HUES6 (cell line): Measurements from ENCODE around the gene HELZ.
"Not testable (repeated sequence)": the region's sequence is repeated elsewhere in the genome, so short reads cannot be mapped to it uniquely, and the experiment has no call there.

Experiments used
- H3K27ac ChIP-seq: 2 replicates; pipeline ENCODE4 v1.7.0; 2013; ENCODE audit warnings: low read depth, mild to moderate bottlenecking, low read length, inconsistent platforms
- H3K27me3 ChIP-seq: 2 replicates; pipeline ENCODE4 v1.6.1; 2013; ENCODE audit warnings: low read length; ENCODE audit not compliant: control insufficient read depth, insufficient read depth
- H3K36me3 ChIP-seq: 2 replicates; pipeline ENCODE4 v1.6.1; 2013; ENCODE audit warnings: low read length; ENCODE audit not compliant: control insufficient read depth, insufficient read depth
- H3K4me1 ChIP-seq: 2 replicates; pipeline ENCODE4 v1.6.1; 2013; ENCODE audit warnings: low read length; ENCODE audit not compliant: control insufficient read depth, insufficient read depth
- H3K4me3 ChIP-seq: 2 replicates; pipeline ENCODE4 v1.5.1; 2013; ENCODE audit warnings: low read depth, low read length
- H3K9ac ChIP-seq: one replicate; pipeline ENCODE4 v1.6.1; 2013; ENCODE audit warnings: mild to moderate bottlenecking, low read length
- H3K9me3 ChIP-seq: 2 replicates; pipeline ENCODE4 v1.6.1; 2013; ENCODE audit warnings: low read depth, low read length; ENCODE audit not compliant: control insufficient read depth, insufficient read depth

Gene HELZ

GRCh38 chr17:67111808-67112207, 133.2 kb downstream of the HELZ start:
- H3K36me3 ChIP-seq = peaks cover 48% of the 10 kb centered on the region
- no peak overlapping the region for H3K9ac ChIP-seq
- H3K27me3 ChIP-seq = no peaks in the 10 kb centered on the region
- H3K9me3 ChIP-seq = no peaks in the 10 kb centered on the region
- no peak overlapping the region for H3K27ac ChIP-seq
- H3K4me1 ChIP-seq = no peaks in the 10 kb centered on the region
- H3K4me3 ChIP-seq = no peak overlapping the region

GRCh38 chr17:67111327-67111726, 133.7 kb downstream of the HELZ start:
- Histone ChIP-seq H3K4me3 (no peak overlapping the region), H3K27ac (no peak overlapping the region), H3K27me3 (no peaks in the 10 kb centered on the region), H3K36me3 (peaks cover 52% of the 10 kb centered on the region), H3K9me3 (no peaks in the 10 kb centered on the region), H3K4me1 (no peaks in the 10 kb centered on the region), H3K9ac (no peak overlapping the region)

GRCh38 chr17:67110619-67111018, 134.4 kb downstream of the HELZ start:
- Histone ChIP-seq H3K27ac (no peak overlapping the region), H3K9me3 (no peaks in the 10 kb centered on the region), H3K4me1 (no peaks in the 10 kb centered on the region), H3K36me3 (peaks cover 56% of the 10 kb centered on the region), H3K9ac (no peak overlapping the region), H3K27me3 (no peaks in the 10 kb centered on the region), H3K4me3 (no peak overlapping the region)

DNA sequence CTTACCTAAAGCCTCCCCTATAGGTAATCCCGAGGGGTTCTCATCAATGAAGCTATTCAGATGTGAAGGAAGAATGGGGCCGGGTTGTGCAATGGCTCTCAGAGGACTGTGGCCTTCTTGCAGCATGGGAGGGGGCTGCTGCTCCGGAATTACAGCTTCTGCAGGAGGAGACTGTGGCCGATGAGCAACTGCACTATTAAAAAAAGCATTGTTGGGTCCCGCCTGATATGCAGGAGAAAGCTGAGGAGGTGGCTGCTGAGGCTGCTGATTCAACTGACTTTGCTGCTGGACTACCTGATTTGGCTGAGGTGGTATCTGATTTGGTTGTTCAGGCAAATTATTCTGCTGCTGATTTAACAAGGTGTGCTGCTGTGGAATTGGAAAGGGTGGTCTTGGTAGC, 135.9 kb downstream of the HELZ start:
- Histone ChIP-seq H3K9ac (no peak overlapping the region), H3K27me3 (no peaks in the 10 kb centered on the region), H3K9me3 (no peaks in the 10 kb centered on the region), H3K27ac (no peak overlapping the region), H3K4me3 (no peak overlapping the region), H3K4me1 (no peaks in the 10 kb centered on the region), H3K36me3 (peaks cover 61% of the 10 kb centered on the region)

DNA sequence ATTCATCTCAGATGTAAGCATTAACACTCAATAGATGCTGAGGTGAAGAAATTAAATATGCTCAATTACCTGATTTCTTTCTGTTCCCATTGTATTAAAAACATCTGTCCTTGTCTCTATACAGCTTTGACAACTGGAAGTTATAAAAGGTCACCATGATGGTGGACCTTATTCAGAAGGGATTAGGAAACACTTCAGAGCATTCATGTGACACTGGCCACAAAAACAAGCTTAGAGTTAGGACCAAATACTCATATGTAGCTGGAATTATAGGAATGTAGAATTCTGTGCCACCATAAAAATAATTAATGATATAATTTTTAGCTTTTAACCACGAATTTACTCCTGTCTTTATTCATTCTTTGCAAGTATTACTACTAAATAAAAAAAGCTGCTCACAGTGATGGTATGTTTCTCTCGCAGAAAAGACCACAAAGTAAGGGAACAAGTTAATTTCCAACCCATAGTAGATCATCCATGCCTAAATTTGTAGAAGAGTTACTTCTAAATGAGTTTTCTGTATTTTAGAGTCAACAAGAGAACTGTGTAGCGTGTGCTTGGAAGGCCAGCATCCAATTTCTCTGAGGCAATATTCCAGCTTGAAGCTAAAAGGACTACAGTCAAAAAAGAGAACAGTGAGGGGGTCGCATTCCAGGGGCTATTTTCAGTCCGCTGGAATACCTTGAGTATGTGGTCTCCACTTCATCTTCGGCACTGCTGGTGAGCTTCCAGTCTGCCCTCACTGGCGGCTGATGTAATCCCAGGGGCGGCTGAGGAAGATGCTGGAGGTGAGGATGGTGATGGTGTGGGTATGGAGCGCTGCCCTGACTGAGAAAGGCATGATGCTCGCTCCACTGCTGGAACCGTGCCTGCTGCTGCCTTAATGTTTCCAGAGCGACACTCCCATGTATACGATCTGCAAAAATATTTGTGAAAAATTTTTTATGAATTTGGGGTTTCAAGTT, 136.9 kb downstream of the HELZ start:
- Histone ChIP-seq H3K36me3 (peaks cover 58% of the 10 kb centered on the region), H3K27me3 (no peaks in the 10 kb centered on the region), H3K9me3 (no peaks in the 10 kb centered on the region), H3K4me1 (no peaks in the 10 kb centered on the region), H3K27ac (no peak overlapping the region), H3K9ac (no peak overlapping the region), H3K4me3 (no peak overlapping the region)

- Histone ChIP-seq H3K36me3 (peaks cover 51% of the 10 kb centered on the region), H3K27ac (no peak overlapping the region), H3K9ac (no peak overlapping the region), H3K4me1 (no peaks in the 10 kb centered on the region), H3K4me3 (no peak overlapping the region), H3K9me3 (no peaks in the 10 kb centered on the region), H3K27me3 (no peaks in the 10 kb centered on the region)
Observed at GRCh38 chr17:67107171-67107570, 137.8 kb downstream of the HELZ start.

- H3K27me3 ChIP-seq = no peaks in the 10 kb centered on the region
- no peak overlapping the region for H3K4me3 ChIP-seq
- H3K36me3 ChIP-seq = peaks cover 42% of the 10 kb centered on the region
- no peak overlapping the region for H3K9ac ChIP-seq
- H3K27ac ChIP-seq = no peak overlapping the region
- H3K9me3 ChIP-seq = no peaks in the 10 kb centered on the region
- no peaks in the 10 kb centered on the region for H3K4me1 ChIP-seq
Observed at GRCh38 chr17:67105213-67105612, 139.8 kb downstream of the HELZ start.

DNA sequence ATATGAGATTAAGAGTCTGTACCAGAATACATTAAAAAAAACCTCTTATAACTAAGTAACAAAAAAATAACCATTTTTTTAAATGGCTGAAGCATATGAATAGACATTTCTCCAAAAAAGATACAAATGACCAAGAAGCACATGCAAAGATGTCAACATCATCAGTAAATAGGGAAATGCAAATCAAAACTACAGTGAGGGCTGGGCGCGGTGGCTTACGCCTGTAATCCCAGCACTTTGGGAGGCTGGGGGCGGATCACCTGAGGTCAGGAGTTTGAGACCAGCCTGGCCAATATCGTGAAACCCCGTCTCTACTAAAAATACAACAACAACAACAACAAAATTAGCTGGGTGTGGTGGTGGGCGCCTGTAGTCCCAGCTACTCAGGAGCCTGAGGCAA, 140.4 kb downstream of the HELZ start:
- not testable (repeated sequence) for H3K9ac ChIP-seq, H3K27me3 ChIP-seq, H3K27ac ChIP-seq, H3K4me1 ChIP-seq, H3K4me3 ChIP-seq, H3K9me3 ChIP-seq
- peaks cover 41% of the 10 kb centered on the region for H3K36me3 ChIP-seq

DNA sequence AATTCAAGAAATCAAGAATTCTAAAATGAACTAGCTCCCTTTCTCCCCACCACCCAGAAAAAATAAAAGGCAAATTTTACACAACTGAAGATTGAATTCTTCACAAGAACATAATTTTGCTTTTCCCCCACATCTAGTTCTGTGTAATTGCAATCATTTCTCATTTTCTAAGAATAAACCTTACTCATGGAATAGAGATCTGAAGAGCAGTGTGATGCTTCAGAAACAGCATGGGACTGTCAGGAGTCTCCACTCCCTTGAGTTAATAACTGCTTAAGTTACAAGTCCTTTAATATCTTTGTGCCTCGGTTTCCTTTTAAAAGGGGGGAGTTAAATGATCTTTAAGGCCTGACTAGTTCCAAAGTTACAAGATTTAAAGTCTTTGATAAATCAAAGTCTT, 147.0 kb downstream of the HELZ start:
- H3K4me1 ChIP-seq = no peaks in the 10 kb centered on the region
- no peaks in the 10 kb centered on the region for H3K36me3 ChIP-seq
- H3K4me3 ChIP-seq = no peak overlapping the region
- H3K9ac ChIP-seq = no peak overlapping the region
- H3K27me3 ChIP-seq = no peaks in the 10 kb centered on the region
- no peak overlapping the region for H3K27ac ChIP-seq
- no peaks in the 10 kb centered on the region for H3K9me3 ChIP-seq

DNA sequence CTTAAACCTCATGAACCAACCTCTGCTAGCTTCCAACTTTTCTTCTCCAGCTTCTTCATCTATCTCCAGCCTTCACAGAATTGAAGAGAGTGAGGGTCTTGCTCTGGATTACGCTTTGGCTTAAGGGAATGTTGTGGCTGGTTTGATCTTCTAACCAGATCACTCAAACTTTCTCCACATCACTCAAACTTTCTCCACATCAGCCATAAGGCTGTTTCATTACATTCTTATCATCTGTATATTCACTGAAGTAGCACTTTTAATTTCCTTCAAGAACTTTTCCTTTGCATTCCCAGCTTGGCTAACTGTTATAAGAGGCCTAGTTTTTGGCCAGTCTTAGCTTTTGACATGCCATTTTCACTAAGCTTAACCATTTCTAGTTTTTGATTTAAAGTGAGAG, 148.4 kb downstream of the HELZ start:
- H3K4me1 ChIP-seq = no peaks in the 10 kb centered on the region
- no peaks in the 10 kb centered on the region for H3K27me3 ChIP-seq
- H3K4me3 ChIP-seq = no peak overlapping the region
- no peak overlapping the region for H3K9ac ChIP-seq
- no peak overlapping the region for H3K27ac ChIP-seq
- no peaks in the 10 kb centered on the region for H3K9me3 ChIP-seq
- H3K36me3 ChIP-seq = no peaks in the 10 kb centered on the region

- Histone ChIP-seq H3K27ac (no peak overlapping the region), H3K9me3 (no peaks in the 10 kb centered on the region), H3K4me3 (no peak overlapping the region), H3K4me1 (no peaks in the 10 kb centered on the region), H3K36me3 (no peaks in the 10 kb centered on the region), H3K27me3 (no peaks in the 10 kb centered on the region), H3K9ac (no peak overlapping the region)
Observed at GRCh38 chr17:67095803-67096202, 149.2 kb downstream of the HELZ start.
